ENCODE results near the gene TENM4. TPM values are rescaled to one million over a fixed set of nuclear protein-coding genes. Genes with fewer than 3 reads are reported as not detected.

TENM4 gene
- total RNA-seq, 1 donor from 2014 or later = 0.63 TPM

DNA sequence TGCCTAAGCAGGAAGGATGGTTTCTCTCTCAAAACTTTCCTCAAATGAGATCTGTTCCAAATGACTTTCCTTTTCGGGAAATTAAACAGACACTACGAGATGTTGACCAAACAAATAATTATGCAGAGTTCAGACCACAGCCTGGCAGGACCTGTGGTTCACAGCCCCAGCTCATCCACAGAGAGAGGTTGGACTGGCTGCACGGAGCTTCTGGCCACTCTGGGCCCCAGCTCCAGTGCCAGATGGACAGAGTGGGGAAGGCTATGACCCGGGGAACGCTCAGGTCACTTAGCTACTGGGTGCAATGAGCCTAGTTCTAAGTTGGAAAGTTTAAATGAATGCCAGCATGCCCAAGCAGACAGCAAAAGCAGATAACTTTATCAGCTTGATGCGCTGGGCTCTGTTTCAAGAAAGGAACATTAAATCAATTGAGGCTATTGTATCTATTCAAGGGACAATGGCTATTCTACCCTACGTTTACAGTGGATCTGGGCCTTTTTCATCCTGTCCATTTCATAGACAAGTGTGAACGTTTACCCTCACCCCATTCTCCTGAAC is 710.5 kb downstream of the TENM4 start:
- no peaks in the 10 kb centered on the region for H3K36me3 ChIP-seq
- TF ChIP-seq, protein P1, sequence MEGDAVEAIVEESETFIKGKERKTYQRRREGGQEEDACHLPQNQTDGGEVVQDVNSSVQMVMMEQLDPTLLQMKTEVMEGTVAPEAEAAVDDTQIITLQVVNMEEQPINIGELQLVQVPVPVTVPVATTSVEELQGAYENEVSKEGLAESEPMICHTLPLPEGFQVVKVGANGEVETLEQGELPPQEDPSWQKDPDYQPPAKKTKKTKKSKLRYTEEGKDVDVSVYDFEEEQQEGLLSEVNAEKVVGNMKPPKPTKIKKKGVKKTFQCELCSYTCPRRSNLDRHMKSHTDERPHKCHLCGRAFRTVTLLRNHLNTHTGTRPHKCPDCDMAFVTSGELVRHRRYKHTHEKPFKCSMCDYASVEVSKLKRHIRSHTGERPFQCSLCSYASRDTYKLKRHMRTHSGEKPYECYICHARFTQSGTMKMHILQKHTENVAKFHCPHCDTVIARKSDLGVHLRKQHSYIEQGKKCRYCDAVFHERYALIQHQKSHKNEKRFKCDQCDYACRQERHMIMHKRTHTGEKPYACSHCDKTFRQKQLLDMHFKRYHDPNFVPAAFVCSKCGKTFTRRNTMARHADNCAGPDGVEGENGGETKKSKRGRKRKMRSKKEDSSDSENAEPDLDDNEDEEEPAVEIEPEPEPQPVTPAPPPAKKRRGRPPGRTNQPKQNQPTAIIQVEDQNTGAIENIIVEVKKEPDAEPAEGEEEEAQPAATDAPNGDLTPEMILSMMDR (IDR thresholded peaks at IDR 0.05; ENCODE audit: borderline replicate concordance) = no peak
- H3K27me3 ChIP-seq (ENCODE audit: low read depth) = peaks cover 9% of the 10 kb centered on the region
- H3K4me3 ChIP-seq = no peak overlapping the region
- no peak overlapping the region for H3K27ac ChIP-seq (replicated peaks)
- H3K9me3 ChIP-seq (replicated peaks) = no peaks in the 10 kb centered on the region
- no peak for DNase-seq
- intact Hi-C loops (cut with micrococcal nuclease) = no loop called here
- H3K4me1 ChIP-seq = no peaks in the 10 kb centered on the region

DNA sequence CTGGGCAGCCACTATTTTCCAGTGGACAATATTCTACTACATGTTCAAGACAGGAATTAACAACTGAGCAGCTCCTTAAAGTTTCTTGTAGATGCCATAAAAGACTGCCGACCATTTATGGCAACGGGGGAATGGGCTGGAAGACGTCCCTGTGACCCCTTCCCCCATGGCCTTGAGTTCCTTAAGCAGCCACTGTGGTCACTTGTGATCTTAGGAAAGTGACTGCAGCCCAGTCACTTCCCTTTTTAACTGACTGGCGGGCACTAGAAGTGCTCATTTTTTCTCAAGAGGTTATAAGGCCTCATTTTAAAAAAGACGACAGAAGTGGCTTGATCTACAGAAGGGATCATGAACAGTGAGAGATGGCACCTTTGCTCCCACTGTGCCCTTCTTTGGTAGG is 713.0 kb downstream of the TENM4 start:
- intact Hi-C loops (cut with micrococcal nuclease) = no loop called here
- Histone ChIP-seq H3K4me3 (no peak overlapping the region), H3K27ac (replicated peaks) (no peak overlapping the region), H3K4me1 (no peaks in the 10 kb centered on the region), H3K9me3 (replicated peaks) (no peaks in the 10 kb centered on the region), H3K36me3 (no peaks in the 10 kb centered on the region), H3K27me3 (ENCODE audit: low read depth) (peaks cover 12% of the 10 kb centered on the region)
- TF ChIP-seq, protein P1 (IDR thresholded peaks at IDR 0.05; ENCODE audit: borderline replicate concordance) = no peak
- no peak for DNase-seq

DNA sequence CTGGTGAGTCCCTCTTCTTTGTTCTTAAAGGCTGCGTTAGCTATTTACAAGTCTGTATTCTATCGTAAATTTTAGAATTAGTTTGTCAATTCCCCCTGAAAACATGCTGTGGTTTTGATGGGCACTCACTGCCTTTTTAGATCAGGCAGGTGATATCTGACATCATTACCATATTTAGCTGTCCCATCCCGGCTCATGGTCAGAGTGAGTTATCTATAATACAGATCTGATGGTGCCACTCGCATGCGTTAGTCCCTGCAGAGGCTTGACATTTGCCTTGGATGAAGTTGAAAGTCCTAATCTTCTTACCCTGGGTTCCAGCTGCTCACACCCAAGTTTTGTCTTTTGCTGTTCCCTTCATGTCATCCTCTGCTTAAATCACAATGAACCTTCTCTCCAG is 715.6 kb downstream of the TENM4 start:
- H3K4me1 ChIP-seq = no peaks in the 10 kb centered on the region
- TF ChIP-seq, protein P1 (IDR thresholded peaks at IDR 0.05; ENCODE audit: borderline replicate concordance) = no peak
- no peak for DNase-seq
- peaks cover 12% of the 10 kb centered on the region for H3K27me3 ChIP-seq (ENCODE audit: low read depth)
- intact Hi-C loops (cut with micrococcal nuclease) = no loop called here
- H3K36me3 ChIP-seq = no peaks in the 10 kb centered on the region
- H3K9me3 ChIP-seq (replicated peaks) = no peaks in the 10 kb centered on the region
- no peak overlapping the region for H3K27ac ChIP-seq (replicated peaks)
- no peak overlapping the region for H3K4me3 ChIP-seq

DNA sequence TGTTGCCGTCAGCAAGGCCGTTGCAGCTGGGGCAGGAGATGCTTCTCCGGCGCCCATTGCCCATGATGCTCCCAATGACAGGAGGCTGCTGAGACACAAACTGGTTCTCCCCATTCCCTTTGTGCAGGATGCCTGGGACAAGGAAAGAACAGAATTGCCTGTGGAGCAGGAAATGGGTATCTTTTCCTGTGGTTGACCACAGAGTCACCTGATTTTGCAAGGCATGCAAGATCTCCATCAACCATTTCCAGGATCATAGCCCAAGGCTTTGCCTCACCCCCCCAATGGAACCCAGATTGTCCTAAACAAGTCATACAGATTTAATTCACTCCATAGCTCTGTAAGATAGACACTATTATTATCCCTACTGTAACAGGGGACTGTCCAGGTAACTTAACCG is 718.0 kb downstream of the TENM4 start:
- Histone ChIP-seq H3K4me1 (no peaks in the 10 kb centered on the region), H3K36me3 (no peaks in the 10 kb centered on the region), H3K27ac (replicated peaks) (no peak overlapping the region), H3K9me3 (replicated peaks) (no peaks in the 10 kb centered on the region), H3K4me3 (no peak overlapping the region), H3K27me3 (ENCODE audit: low read depth) (peaks cover 12% of the 10 kb centered on the region)
- intact Hi-C loops (cut with micrococcal nuclease) = no loop called here
- TF ChIP-seq, protein P1 (IDR thresholded peaks at IDR 0.05; ENCODE audit: borderline replicate concordance) = no peak
- DNase-seq = no peak

DNA sequence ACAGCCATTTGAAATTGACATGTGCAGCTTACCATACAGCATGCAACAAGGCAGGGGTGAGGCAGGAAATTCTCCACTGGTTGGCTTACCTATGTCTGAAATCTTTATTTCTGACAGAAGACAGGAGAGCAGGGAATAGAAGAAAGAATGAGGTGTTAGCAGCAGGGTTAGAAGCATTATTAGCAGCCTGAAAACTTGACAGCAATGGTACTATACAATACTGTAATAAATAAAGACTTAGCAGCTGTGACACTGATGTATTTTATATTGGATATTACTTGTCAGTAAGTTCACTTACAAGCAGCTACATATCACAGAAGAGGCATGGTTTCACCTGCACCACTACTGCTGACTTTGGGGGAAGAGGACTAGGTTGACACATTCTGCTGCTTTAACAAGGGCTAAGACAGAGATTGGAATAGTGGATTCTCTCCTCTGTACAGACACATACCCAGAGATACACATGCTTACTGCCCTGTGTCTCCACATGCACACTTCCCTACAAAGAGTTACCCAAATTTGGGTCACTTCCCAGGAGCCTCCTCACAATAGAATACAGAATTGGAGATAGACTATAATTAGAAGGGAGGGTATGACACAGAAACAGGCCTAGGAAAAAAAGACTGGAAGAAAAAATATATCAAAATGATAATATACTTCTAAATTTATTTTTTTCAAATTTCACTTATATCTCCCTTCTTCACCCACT is 720.4 kb downstream of the TENM4 start:
- Histone ChIP-seq H3K36me3 (no peaks in the 10 kb centered on the region), H3K27ac (replicated peaks) (no peak overlapping the region), H3K4me3 (no peak overlapping the region), H3K9me3 (replicated peaks) (no peaks in the 10 kb centered on the region), H3K27me3 (ENCODE audit: low read depth) (peaks cover 9% of the 10 kb centered on the region), H3K4me1 (no peaks in the 10 kb centered on the region)
- TF ChIP-seq, protein P1 (IDR thresholded peaks at IDR 0.05; ENCODE audit: borderline replicate concordance) = no peak
- intact Hi-C loops (cut with micrococcal nuclease) = no loop called here
- DNase-seq = no peak
